ENCODE results near the gene OR6K6.

The OR6K6 gene

GRCh38 chr1:158754420-158754819 is at the start of gene OR6K6:
OR6K6 (plus strand) TSS chr1:158754720; CDS start chr1:158754888, 168 bp downstream.
- no peak for FAIRE-seq

- FAIRE-seq: no peak
Measured at GRCh38 chr1:158706096-158706495, 48.4 kb upstream of the OR6K6 start.

- no peak for FAIRE-seq
Measured at GRCh38 chr1:158711098-158711497, 43.4 kb upstream of the OR6K6 start.

GRCh38 chr1:158714754-158715153 is 39.8 kb upstream of the OR6K6 start:
- no peak for FAIRE-seq

GRCh38 chr1:158716335-158716734 is 38.2 kb upstream of the OR6K6 start:
- no peak for FAIRE-seq

- FAIRE-seq: no peak
Measured at GRCh38 chr1:158717344-158717743, 37.2 kb upstream of the OR6K6 start.

GRCh38 chr1:158719664-158720063 is 34.9 kb upstream of the OR6K6 start:
- FAIRE-seq: no peak

GRCh38 chr1:158720620-158721019 is 33.9 kb upstream of the OR6K6 start, which contains the start of gene OR6K3:
OR6K3 (minus strand) TSS chr1:158720720; CDS start chr1:158718115, 2,605 bp downstream.
- FAIRE-seq: no peak

GRCh38 chr1:158724442-158724841 is 30.1 kb upstream of the OR6K6 start:
- FAIRE-seq: no peak

GRCh38 chr1:158728510-158729225 is 25.9 kb upstream of the OR6K6 start:
- FAIRE-seq: no peak

GRCh38 chr1:158730453-158730852 is 24.1 kb upstream of the OR6K6 start:
- FAIRE-seq: no peak

- no peak for FAIRE-seq
Measured at GRCh38 chr1:158731707-158732106, 22.8 kb upstream of the OR6K6 start.

- no peak for FAIRE-seq
Measured at GRCh38 chr1:158732524-158732923, 22.0 kb upstream of the OR6K6 start.

GRCh38 chr1:158735848-158736247 is 18.7 kb upstream of the OR6K6 start:
- no peak for FAIRE-seq

GRCh38 chr1:158752155-158752712 is 2.3 kb upstream of the OR6K6 start:
- no peak for FAIRE-seq

GRCh38 chr1:158771950-158772866 is 17.7 kb downstream of the OR6K6 start, which contains the start of gene OR6N1:
OR6N1 (minus strand) TSS chr1:158772195; CDS start chr1:158766682, 5,513 bp downstream.
- no peak for FAIRE-seq

- no peak for FAIRE-seq
Measured at GRCh38 chr1:158781104-158781503, 26.6 kb downstream of the OR6K6 start, which contains the start of gene OR6N2. OR6N2 (minus strand) TSS chr1:158781204; CDS start chr1:158777635, 3,569 bp downstream.

GRCh38 chr1:158793604-158794003 is 39.1 kb downstream of the OR6K6 start:
- FAIRE-seq: no peak

GRCh38 chr1:158794247-158794646 is 39.7 kb downstream of the OR6K6 start:
- no peak for FAIRE-seq

- FAIRE-seq: no peak
Measured at GRCh38 chr1:158798531-158798930, 44.0 kb downstream of the OR6K6 start.

GRCh38 chr1:158799689-158800088 is 45.2 kb downstream of the OR6K6 start:
- FAIRE-seq: no peak

GRCh38 chr1:158800526-158800925 is 46.0 kb downstream of the OR6K6 start:
- FAIRE-seq: no peak

- FAIRE-seq: no peak
Measured at GRCh38 chr1:158801396-158801795, 46.9 kb downstream of the OR6K6 start.

All from colon (tissue), 2 donors.